NCI-H774 (cell line): ENCODE measurements around the gene SLCO2A1.
"Not testable (repeated sequence)": the region's sequence is repeated elsewhere in the genome, so short reads cannot be mapped to it uniquely, and the experiment has no call there.

Experiments used
- DNase-seq: peaks from one replicate; lab custom pipeline; 2025; lab: John Stamatoyannopoulos, UW

The SLCO2A1 gene

GRCh38 chr3:134029734-134030378 lies at the start of gene SLCO2A1:
Gene SLCO2A1, minus strand, starts transcription at chr3:134029925. Its CDS starts 123 bp downstream, at chr3:134029802.
- no peak for DNase-seq

GRCh38 chr3:134079111-134079547 lies 49.4 kb upstream of the SLCO2A1 start:
- DNase-seq: no peak

- no peak for DNase-seq
These were observed 48.6 kb upstream of the SLCO2A1 start for GRCh38 chr3:134078169-134078831.

GRCh38 chr3:134077649-134078161 lies 48.0 kb upstream of the SLCO2A1 start:
- DNase-seq: no peak

GRCh38 chr3:134076851-134077250 lies 47.1 kb upstream of the SLCO2A1 start:
- no peak for DNase-seq

- DNase-seq: no peak
These were observed 46.1 kb upstream of the SLCO2A1 start for GRCh38 chr3:134075846-134076245.

- no peak for DNase-seq
These were observed 45.8 kb upstream of the SLCO2A1 start for GRCh38 chr3:134075568-134075825.

- no peak for DNase-seq
These were observed 45.3 kb upstream of the SLCO2A1 start for GRCh38 chr3:134074790-134075567.

GRCh38 chr3:134074001-134074789 lies 44.5 kb upstream of the SLCO2A1 start:
- DNase-seq: no peak

GRCh38 chr3:134073583-134073945 lies 43.8 kb upstream of the SLCO2A1 start:
- no peak for DNase-seq

- no peak for DNase-seq
These were observed 43.3 kb upstream of the SLCO2A1 start for GRCh38 chr3:134072881-134073582.

GRCh38 chr3:134070281-134070680 lies 40.6 kb upstream of the SLCO2A1 start:
- DNase-seq: not testable (repeated sequence)

- DNase-seq: no peak
These were observed 38.7 kb upstream of the SLCO2A1 start for GRCh38 chr3:134068429-134068828.

GRCh38 chr3:134067531-134068161 lies 37.9 kb upstream of the SLCO2A1 start:
- DNase-seq: no peak

- no peak for DNase-seq
These were observed 37.2 kb upstream of the SLCO2A1 start for GRCh38 chr3:134066651-134067530.

GRCh38 chr3:134066158-134066541 lies 36.4 kb upstream of the SLCO2A1 start:
- DNase-seq: no peak

- no peak for DNase-seq
These were observed 35.8 kb upstream of the SLCO2A1 start for GRCh38 chr3:134065252-134066157.

- no peak for DNase-seq
These were observed 34.4 kb upstream of the SLCO2A1 start for GRCh38 chr3:134064081-134064480.

- no peak for DNase-seq
These were observed 31.7 kb upstream of the SLCO2A1 start for GRCh38 chr3:134061401-134061800.
